Endometrial microvascular endothelial cells (primary cell): ENCODE results near the gene CRTC2. TPM values are rescaled to one million over a fixed set of nuclear protein-coding genes. Genes with fewer than 3 reads are reported as not detected.

Source experiments
- in situ Hi-C: cut with HindIII; loops from 2 replicates; pipeline ENCODE4 v1.10.0; 2017; ENCODE audit warnings: low sequenced_read_pairs, low pct_unique_long_range_greater_than_20kb; ENCODE audit errors: inconsistent ontology term
- total RNA-seq: library from RNA; depleted of rRNA; stranded (reverse); fragments of >200 nt; gene quantifications from one replicate; pipeline ENCODE4 v1.2.3, GENCODE V29; 2015; ENCODE audit errors: inconsistent ontology term

Gene CRTC2
- total RNA-seq, 1 donor from 2014 or later: 17.7 TPM

DNA sequence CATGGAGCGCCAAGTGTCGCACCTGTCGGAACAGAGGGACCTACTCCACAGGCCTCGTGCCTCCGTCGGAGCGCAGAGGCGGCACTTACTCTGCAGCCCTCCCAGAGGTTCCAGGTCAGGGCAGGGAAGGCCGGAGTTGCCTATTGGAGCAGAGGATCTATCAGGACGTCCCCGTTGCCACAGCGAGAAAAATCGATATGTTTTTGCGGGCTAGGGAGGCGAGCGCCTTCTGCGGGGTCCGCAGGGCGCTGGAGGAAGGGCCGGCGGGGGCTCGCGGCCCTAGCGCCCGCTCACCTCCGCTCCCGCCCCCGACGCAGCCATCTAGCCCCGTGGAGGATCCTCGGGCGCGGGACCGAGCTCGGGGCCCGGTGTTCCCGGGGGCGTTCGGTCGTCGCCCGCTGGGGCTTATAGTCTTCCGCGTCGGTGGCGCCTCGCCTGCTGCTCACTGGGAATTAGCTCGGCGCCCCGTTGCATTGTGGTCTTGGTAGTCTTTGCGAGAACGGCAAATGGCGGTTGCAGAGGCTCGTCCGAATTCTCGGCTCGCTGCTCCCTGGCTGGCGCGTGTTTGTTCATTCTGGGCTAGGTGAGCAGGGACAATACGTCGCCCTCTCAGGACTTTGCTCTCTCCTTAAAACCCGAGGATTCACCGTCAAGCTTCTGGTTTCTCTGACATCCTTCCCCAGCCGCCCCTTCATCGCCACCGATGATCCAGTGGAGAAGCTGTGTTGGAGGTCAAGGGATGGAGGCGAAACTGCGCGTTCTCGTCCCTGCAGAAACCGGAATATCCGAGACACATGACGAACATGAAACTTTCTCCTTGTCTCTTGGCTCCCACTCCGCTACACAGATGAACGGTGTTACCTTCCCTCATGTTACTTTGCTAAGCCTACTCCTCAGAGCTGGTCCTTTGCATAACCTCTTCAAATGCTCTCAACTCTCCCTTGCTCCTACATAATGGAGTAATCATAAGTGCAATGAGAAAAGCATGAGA is 19.1 kb upstream of the CRTC2 start, which contains the start of gene JTB:
JTB (minus strand) TSS at position 425 of the 991 bp plus-strand sequence; CDS start at position 3, 422 bp downstream.
- in situ Hi-C loops: no loop called here

DNA sequence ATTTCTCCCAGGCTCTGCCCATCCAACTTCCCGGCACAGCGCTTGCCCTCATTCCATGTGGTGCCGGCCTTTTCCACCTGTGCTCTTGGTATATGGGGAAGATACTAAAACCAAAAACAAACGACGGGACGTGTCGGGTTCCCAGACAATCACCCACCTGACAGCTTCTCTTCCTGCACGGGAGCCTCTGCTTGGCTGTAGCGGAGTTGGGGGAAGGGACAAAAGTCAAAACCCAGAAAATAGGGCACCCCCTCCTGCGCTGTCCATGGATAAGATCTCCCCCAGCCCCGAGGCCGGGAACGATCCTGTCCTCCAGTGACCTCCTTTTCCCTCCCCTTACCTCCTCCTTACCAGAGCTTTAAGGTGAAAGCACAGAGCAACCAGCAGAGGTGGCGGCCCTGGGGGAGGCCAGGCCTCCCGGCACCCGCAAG is 18.4 kb upstream of the CRTC2 start:
- in situ Hi-C loops: no loop called here

DNA sequence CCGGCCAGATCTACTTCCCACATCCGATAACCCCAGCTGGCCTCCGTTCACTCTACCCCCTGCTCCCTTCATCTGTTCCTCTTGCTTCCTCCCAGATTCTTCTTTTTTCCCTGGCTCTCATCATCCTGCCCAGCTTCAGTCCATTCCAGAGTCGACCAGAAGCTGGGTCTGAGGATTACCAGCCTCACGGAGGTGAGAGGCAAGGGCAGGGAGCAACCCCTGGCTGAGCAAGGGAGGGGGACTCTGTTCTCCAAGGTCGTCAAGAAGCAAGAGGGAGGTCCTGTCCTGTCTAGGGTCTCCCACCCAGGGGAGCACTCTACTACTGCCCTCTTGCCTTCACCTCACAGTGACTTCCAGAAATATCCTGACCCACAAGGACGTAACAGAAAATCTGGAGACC is 15.1 kb upstream of the CRTC2 start:
- in situ Hi-C loops: no loop called here

DNA sequence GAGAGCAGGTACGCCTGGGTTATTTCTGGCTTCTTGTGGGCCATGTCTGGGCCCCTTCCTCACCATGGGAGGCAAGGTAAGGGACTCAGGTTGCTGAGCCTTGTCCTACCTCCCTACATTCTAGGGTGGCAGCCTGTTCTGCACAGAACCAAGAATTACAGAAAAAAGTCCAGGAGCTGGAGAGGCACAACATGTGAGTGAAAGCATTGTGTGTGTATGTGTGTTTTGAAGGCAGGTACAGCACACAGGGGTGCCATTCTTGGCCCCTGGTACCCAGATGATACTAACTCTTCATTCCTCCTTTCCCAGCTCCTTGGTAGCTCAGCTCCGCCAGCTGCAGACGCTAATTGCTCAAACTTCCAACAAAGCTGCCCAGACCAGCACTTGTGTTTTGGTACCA is 14.7 kb upstream of the CRTC2 start:
- in situ Hi-C loops: no loop called here

DNA sequence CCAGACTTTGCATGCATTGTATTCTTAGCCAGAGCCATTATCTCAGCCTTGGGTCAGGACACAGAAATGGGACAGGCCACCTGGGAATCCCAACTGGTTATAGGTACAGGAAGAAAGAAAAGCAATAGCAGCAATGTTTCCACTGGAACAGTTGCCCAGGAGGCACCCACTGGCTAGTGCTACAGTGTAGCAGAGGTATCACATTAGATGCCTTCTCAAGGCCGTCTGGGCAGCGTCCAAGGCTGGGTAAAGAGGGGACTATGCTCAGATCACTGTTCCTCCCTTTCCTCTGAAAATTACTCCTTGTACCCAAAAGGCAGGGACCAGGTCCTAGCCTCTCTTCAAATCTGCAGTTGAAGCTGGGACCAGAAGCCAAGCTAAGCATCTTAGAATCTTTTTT is 11.9 kb upstream of the CRTC2 start:
- in situ Hi-C loops: no loop called here

DNA sequence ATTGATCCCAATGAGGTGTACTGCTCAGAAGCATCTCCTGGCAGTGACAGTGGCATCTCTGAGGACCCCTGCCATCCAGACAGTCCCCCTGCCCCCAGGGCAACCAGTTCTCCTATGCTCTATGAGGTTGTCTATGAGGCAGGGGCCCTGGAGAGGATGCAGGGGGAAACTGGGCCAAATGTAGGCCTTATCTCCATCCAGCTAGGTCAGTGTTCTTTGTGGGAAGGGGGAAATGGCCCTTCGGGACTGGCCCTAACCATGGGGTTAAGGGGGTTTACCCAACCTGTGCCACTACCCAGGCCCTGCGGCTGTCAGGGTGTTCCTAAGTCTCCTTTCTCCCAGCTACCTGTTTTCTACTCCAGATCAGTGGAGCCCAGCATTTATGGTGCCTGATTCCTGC is 10.6 kb upstream of the CRTC2 start:
- in situ Hi-C loops: loop anchor here (10.0 kb wide), 1 partner anchor 154 kb away; no protein-coding TSS in a partner anchor

DNA sequence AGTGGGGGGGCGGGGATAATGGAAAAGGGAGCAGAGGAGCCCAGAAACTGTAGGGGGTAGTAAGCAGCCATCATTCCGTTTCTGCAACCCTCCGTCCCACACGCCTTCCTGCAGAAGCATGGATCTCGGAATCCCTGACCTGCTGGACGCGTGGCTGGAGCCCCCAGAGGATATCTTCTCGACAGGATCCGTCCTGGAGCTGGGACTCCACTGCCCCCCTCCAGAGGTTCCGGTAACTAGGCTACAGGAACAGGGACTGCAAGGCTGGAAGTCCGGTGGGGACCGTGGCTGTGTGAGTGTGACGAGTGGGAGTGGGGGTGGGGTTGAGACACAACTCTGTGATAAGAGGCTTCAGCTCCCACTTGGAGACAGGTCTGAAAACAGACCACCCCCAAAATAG is 10.0 kb upstream of the CRTC2 start:
- in situ Hi-C loops: loop anchor here (10.0 kb wide), 1 partner anchor 154 kb away; no protein-coding TSS in a partner anchor

DNA sequence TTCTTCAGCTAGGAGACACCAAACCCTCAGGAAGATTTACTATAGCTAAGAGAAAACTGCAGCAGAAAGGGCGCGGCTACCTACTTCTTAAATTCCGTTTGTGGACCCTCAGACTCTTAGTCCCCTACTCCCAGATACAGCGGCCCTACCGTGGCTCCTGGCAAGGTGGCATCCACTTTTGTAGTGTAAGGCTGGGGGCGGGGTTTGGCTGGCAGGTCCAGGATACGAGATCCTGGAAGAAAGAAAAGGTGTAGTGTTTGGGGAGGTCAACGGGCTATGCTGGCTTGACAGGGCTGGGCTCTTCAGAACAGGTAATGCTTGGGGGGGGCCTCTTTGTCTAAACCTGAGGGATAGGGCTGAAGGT is 9.6 kb upstream of the CRTC2 start:
- in situ Hi-C loops: loop anchor here (10.0 kb wide), 1 partner anchor 153 kb away; no protein-coding TSS in a partner anchor

DNA sequence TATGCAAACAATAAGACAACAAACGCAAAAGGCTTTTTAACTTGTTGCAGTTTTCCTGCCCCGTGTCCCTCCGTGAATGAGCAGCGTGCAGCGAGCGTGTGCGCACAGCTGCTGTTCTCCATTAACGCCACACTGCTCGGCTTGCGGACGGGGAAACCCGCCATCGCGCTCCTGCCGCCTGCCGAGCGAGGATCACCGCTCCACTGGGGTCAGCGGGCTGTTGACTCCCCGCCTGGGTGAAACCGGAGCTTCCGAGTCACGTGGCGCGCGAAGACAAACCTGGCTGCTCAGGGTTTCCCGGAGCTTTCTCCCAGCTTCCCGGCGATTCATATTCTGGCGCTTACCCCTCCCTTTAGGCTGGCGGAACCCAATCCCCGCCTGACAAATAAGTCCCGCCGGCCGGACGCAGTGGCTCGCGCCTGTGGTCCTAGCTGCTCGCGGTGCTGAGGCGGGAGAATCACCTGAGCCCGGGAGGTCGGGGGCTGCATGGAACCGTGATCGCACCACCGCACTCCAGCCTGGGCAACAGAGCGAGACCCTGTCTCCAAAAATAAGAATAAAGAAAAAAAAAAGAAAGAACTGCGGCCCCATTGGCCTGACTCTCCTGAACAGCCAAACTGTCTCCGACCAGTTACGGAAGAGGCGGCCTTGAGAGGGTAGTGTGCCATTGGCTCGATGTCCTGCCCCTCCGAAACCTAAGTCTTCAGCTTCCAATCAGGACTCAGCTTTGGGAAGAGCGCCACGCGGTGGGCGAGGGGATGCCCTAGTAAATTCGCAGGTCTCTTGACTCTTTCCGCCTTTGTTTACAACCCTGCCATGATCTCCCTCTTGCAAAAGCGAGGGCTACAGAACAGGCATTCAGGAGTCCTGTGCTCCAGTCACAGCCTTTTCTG is 8.9 kb upstream of the CRTC2 start, which contains the start of gene CREB3L4:
CREB3L4 (plus strand) TSS at position 796 of the 893 bp plus-strand sequence. CDS start 624 bp downstream, outside the sequence.
- in situ Hi-C loops: loop anchor here (10.0 kb wide), 1 partner anchor 153 kb away; no protein-coding TSS in a partner anchor

DNA sequence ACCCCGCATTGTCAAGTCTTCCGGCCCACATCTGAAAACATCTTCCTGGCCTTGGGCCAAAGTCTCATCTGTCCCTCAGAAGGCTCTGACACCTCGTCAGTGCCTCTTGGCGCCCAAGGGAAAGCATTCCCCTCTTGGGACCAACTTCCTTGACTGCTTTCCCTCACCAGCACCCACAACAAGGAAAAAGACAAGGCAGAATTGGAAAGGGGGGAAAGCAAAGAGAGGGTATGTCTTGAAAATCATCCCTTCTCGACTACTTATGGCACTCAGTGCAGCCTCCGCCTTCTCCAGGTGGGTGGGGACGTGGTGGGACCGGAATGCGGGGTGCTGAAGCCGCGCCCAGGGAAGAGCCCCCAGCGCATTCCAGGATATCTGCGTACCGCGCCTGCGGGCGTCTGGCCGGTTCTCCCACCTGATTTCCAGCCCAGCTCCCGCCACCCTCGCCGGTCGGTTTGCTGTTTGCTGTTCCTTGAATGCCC is 5.5 kb upstream of the CRTC2 start:
- in situ Hi-C loops: loop anchor here (10.0 kb wide), 1 partner anchor 149 kb away; no protein-coding TSS in a partner anchor

DNA sequence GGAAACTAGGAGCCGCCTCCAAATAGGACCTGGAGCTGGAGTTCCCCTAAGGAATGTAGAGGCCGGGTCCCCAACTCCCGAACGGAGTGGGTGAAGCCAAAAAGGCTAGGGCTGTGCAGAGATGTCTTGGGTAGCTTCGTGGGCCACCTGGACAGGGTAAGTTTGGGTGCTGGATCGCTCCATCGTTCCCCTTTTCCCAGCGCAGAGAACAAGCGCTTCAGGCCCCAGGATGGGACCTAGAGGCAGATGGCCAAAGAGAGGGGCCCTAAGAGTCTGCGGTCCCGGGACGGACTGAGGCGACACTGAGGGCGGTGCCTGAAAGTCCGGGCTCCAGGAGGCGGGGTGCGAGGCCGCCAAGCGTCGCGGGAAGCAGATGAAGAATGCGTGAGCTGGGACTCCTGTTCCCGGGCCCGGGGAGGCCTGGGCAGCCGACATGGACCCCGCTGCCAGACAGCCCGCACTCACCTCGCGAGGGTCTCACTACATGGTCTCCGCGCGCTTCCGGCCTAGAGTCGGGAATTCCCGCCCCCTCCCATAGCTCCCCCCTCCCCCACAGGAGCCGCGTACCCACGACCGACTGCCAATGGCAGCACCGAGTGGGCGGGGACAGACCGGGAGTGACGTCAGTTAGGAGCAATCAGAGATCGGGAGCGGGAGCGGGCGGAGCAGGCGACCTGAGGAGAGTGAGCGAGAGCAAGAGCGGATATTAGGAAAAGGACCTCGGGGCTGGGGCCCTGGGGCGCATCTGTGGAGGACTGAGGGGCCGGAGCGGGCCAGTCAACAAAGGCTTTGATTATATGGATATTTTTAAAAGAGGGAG is 4.8 kb upstream of the CRTC2 start, which contains the start of gene SLC39A1:
SLC39A1 (minus strand) TSS at position 508 of the 820 bp plus-strand sequence. CDS start 822 bp downstream, outside the sequence.
- in situ Hi-C loops: loop anchor here (10.0 kb wide), 1 partner anchor 148 kb away; no protein-coding TSS in a partner anchor

DNA sequence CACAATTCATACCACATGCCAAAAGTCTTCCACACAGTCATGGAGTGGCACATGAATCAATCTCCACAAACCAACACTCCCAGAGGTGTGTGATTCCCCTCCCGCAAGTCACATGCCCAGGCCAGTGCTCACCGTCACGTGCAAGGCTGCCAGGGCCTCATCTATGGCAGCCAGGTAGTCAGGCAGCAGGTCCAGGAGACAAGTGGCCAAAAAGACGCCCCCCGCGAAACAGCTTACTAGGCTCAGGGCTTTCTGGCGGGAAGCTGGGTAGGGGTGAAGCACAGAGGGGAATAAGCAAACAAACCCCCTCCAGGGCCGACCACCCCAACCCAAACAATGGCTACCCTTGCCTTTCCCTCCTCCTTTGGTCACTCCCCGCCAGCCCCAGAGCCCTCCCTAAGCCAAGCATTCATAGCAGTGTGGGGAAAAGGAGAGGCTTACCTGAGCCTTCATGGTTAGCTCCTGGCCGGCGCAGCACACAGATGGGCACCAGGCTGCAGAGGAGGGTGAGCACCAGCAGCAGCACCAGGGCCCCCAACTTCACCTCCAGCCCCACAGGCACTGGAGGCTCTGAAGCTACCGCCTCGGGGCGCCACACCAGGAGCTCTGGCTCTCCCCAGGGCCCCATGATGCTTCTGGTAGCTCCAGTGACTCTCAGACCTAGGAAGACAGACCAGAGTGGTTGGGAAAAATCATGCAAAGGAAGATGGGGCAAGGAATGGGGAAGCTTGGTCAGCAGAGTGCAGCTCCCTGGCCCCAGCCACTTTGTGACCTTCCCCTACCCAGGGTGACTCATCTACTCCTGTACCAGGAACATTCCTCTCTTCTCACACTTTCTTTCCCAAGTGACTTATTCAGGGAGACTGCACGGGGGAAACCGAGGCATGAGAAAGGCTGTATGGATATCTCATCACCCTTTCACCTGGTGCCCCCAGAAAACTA is 3.9 kb upstream of the CRTC2 start:
- in situ Hi-C loops: loop anchor here (10.0 kb wide), 1 partner anchor 148 kb away; no protein-coding TSS in a partner anchor

DNA sequence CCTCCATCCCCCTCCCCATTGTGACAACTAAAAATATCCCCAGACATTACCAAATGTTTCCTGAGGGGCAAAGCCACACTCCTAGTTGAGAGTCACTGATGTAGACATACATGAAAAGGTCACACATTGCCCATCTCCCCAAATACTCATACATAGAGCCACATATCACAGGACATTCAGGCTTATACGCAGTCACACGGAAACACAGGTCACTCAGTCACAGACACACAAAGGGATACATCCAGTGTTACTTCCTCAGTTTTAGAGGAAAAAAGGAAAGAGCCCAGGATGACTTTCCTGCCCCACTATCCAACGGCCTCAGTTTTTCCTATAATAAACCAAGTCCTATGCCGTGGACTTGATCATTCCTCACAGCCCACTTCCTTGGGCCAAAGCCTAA is 3.0 kb upstream of the CRTC2 start:
- in situ Hi-C loops: loop anchor here (10.0 kb wide), 1 partner anchor 147 kb away; no protein-coding TSS in a partner anchor

DNA sequence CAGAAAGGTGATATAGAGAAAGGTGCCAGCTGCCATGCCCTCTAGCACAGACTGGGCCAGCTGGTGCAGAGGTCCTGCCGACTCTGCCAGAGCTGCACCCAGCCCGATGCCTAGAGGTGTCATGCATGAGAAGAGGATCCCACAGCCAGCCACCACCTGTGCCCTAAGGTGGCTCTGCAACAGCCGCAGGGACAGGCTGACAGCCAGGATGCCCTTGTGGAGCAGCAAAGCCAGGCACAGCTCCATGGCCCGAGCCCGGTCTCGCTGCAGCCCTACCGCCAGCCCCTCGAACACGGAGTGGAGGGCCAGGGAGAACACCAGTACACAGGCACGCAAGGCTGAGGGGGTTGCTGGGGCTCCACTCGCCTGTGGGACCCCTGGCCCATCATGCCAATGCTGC is 1.8 kb upstream of the CRTC2 start:
- in situ Hi-C loops: loop anchor here (10.0 kb wide), 1 partner anchor 145 kb away; no protein-coding TSS in a partner anchor

DNA sequence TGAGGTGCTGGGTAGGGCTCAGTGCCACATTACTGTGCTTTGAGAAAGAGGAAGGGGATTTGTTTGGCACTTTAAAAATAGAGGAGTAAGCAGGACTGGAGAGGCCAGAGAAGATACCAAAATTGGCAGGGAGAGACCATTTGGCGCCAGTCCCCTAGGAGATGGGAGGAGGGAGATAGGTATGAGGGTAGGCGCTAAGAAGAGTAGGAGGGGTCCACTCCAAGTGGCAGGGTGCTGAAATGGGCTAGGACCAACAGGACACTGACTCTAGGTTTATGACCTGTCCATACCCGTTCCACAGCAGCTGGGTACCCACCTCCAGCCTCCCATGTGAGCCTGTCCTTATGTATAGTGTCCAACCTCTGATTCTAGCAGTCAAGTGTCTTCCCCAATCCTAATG is 1.0 kb upstream of the CRTC2 start:
- in situ Hi-C loops: no loop called here

DNA sequence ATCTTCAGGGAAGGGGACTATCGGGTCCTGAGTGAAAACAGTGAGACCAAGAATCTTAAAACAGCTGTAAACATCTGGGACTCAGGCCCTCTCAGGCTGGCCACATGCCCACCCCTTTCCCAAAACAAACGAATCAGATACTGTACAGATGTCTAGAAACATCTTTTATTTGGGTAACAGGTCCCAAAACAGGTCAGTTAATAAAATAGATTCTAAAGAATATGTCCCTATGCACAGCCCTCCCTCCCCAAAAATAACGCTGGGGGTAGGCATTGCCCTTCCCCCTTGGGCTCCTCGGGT is 499 bp upstream of the CRTC2 start:
- in situ Hi-C loops: no loop called here

DNA sequence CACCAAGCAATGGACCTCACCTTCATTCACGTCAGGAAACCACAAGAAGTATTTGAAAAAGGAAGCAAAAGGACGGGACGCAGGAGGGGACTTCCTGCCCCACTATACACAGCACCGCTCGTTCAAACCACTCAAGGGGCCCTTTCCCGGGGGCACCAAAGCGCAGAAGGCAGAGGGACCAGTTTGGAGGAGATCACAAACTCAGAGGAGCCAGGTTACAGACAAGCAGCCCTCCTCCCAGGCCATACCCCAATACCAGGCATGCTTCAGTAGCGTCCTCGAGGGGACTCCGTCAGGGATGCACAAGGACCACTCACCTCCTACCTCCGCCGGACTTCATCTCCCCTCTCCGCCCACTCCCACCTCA is 685 bp downstream of the CRTC2 start:
- in situ Hi-C loops: no loop called here
